ENCODE results near the gene GNAO1.

Gene GNAO1

DNA sequence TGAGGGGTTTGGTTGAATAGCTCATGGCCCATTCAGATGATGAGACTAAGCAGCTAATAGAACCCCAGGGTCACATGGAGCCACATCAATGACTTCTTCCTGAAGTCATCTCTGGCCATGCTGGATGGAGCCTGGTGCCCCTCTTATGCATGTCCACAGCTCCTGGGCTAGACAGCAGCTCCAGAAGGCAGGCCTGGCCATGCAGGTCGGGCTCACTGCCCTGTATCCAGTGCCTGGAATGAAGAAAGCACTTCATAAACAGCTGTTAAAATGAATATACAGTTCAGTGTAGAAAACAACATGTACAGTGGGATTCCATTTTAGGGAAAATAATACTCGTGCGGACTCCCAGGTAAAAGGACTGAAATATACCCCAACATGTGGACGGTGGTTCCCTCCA is 73.9 kb downstream of the GNAO1 start:
- H3K27ac ChIP-seq = no peak overlapping the region
- TF ChIP-seq ZFX (IDR thresholded peaks at IDR 0.05; ENCODE audit: borderline replicate concordance) = no peak
- TF ChIP-seq, protein P1, sequence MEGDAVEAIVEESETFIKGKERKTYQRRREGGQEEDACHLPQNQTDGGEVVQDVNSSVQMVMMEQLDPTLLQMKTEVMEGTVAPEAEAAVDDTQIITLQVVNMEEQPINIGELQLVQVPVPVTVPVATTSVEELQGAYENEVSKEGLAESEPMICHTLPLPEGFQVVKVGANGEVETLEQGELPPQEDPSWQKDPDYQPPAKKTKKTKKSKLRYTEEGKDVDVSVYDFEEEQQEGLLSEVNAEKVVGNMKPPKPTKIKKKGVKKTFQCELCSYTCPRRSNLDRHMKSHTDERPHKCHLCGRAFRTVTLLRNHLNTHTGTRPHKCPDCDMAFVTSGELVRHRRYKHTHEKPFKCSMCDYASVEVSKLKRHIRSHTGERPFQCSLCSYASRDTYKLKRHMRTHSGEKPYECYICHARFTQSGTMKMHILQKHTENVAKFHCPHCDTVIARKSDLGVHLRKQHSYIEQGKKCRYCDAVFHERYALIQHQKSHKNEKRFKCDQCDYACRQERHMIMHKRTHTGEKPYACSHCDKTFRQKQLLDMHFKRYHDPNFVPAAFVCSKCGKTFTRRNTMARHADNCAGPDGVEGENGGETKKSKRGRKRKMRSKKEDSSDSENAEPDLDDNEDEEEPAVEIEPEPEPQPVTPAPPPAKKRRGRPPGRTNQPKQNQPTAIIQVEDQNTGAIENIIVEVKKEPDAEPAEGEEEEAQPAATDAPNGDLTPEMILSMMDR (IDR thresholded peaks at IDR 0.05) = no peak

DNA sequence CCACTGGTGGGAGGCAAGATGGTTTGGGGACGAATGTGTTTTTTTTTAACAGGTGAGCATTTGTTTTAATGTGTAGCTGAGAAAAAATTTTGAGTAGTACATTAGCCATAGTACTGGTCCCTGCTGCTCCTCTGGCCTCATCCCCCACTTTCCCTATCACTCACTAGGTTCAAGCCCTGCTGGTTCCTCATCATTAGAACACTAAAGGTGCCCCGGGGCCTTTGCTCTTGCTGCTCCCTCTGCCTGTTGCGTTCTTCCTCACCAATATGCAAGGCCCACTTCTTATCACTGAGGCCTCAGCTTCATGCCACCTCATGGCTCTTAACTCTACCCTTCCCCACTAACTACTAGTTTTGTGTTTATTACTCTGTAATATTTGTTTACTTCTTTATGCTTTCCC is 74.5 kb downstream of the GNAO1 start:
- no peak for TF ChIP-seq ZFX (IDR thresholded peaks at IDR 0.05; ENCODE audit: borderline replicate concordance)
- TF ChIP-seq, protein P1 (IDR thresholded peaks at IDR 0.05) = no peak
- H3K27ac ChIP-seq = no peak overlapping the region

- H3K27ac ChIP-seq = no peak overlapping the region
- TF ChIP-seq, protein P1 (IDR thresholded peaks at IDR 0.05) = no peak
- TF ChIP-seq ZFX (IDR thresholded peaks at IDR 0.05; ENCODE audit: borderline replicate concordance) = no peak
These were observed 75.6 kb downstream of the GNAO1 start for GRCh38 chr16:56266641-56267607.

DNA sequence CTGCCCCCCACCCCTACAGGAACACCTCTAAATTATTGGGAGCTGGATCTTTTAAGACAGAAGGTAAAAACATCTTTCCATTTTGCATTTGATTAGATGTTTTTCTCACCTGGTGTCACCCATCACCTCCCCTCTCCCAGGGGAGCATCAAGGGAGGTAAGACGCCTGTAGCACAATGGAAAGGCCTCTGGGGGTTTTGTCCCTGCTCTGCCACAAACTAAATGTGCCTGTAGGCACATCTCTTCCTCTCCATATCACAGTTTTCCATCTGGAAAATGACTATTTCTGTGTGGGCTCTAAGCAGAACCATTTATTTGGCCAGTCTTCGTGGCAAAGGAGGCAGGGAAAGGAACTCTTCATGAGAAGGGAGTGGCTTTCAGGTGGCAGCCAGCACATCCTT is 76.6 kb downstream of the GNAO1 start:
- no peak overlapping the region for H3K27ac ChIP-seq
- TF ChIP-seq, protein P1 (IDR thresholded peaks at IDR 0.05) = no peak
- TF ChIP-seq ZFX (IDR thresholded peaks at IDR 0.05; ENCODE audit: borderline replicate concordance) = no peak

DNA sequence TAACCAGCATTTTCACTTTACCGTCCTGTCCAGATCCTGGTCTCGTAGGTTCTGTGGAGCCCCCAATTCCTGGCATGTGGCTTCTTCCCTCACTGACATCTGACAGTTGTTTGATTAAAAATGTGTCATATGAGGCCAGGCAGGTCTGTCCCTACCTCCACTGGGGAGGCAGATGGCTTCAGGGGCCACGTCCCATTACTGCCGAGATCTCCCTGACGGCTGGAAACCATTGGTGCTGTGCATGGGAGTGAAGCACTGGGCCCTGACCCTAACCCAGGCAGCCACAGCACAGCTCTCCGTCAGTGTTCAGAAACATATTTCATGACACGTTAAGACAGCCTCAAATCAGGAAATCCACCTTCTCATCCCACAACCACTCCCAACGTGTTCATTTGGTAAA is 77.5 kb downstream of the GNAO1 start:
- H3K27ac ChIP-seq = no peak overlapping the region
- TF ChIP-seq, protein P1 (IDR thresholded peaks at IDR 0.05) = no peak
- TF ChIP-seq ZFX (IDR thresholded peaks at IDR 0.05; ENCODE audit: borderline replicate concordance) = no peak

- H3K27ac ChIP-seq = no peak overlapping the region
- TF ChIP-seq, protein P1 (IDR thresholded peaks at IDR 0.05) = no peak
- TF ChIP-seq ZFX (IDR thresholded peaks at IDR 0.05; ENCODE audit: borderline replicate concordance) = no peak
These were observed 78.0 kb downstream of the GNAO1 start for GRCh38 chr16:56269281-56269680.
